H4 (cell line): ENCODE data around the gene NKAIN4. TPM values are rescaled to one million over a fixed set of nuclear protein-coding genes. Genes with fewer than 3 reads are reported as not detected.
A peak's percentile ranks its signal among the peaks of the same experiment; 100 is the strongest.

Source experiments
- DNase-seq: peaks from one replicate; pipeline ENCODE4 v3.0.0-alpha.2; 2015; ENCODE audit warnings: low spot score
- total RNA-seq: library from RNA; depleted of rRNA; stranded (reverse); fragments of >200 nt; shearing (Covaris generic); gene quantifications from 2 replicates; pipeline ENCODE4 v1.2.3, GENCODE V29; 2014

NKAIN4 gene
- total RNA-seq, 1 experiment from 2014 or later, result not detected

DNA sequence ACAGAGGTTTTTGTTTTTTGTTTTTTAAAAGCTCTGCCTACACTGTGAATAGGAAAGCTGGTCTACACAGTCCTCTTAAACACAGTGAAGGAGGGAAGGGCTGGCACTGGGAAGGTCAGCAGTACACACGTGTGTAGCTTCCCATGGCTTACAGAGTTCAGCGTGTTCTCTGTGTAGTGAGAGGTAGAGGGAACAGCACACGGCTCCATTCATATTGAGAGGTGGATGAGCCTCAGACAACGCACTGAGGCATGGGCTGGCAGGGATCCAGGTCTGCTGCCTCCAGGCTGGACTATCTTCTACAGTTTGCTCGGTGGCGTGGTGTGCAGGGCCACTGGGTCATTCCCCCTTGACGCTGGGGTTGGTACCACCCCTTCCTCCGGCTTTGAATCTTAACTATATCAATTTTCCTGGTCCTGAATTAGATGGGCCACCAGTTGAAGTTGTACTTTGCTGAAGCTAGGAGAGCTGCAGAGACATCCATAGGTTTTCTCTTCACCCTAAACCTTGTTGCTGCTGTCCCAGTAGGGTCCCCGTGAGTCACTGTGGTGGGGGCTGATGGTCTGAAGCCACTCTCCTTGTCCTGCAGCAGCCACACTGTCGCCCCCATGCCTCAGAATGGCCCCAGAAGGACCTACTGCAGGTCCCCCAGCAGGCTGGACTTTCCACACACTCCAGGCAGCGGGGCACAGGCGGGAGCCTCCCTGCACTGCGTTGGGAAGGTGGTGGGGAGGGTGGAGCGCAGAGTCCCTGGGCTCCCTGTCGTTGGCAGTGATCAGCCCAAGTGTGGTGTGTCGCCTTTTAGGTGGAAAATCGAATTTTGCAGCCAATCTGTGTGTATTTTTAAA is 20.3 kb upstream of the NKAIN4 start:
- no peak for DNase-seq

DNA sequence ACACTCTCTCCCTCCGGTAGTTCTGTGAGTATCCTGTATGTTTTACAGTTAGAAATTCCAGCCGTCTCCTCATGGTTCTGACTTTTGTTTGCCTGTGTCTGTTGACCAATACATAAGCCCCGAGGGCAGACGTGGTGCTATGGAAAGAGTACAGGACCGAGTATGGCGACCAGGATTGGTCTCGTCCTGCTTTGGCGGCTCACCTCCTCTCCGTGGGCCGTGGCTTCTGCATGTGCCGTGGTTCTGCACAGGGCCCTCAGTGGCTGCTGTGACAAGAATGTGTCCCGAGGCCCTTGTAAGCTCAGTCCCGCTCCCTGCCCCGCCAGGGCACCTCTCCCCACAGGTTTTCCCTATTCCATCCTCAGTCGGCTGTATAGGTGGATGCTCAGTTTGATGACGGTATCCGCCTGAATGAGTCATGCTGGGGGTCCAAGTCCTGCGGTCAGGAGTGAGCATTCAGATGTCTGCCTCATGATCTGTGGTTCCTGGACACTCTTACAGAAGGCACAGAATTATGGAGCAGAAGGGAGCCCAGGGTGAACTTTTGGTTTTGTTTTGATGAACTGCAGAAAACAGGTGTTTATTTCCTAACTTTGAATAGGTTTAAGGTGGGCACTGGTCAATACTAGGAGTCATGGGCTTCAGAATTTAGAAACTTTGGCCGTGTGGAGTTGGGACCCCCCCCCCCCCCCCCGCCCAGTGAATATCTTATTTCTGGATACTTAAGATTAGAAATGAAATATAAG is 19.5 kb upstream of the NKAIN4 start:
- DNase-seq, result peak; percentile 39

DNA sequence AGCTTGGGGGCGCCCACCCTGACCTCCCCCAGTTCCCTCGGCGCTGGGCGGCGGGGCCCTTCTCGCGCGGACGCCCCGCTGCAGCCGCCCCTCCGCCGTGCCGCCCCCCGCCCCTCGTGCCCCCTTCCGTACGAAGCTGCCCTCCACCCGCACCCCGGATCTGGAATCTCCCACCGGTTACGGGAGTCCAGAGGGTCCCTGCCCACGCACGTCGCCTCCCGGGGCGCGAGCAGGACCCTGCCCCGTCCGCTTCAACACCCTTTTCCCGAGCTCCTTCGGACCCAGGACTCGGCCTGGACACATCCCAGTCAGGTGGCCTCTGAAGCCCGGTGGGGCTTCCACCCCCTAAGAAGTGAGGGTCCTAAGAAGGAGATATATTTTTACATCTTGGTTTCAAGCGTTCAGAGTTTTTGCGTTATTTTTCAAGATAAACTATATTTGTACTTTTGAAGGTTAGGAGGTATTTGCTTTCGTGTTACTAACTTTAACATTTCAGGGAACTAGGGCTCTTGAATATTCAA is 18.9 kb upstream of the NKAIN4 start:
- no peak for DNase-seq

DNA sequence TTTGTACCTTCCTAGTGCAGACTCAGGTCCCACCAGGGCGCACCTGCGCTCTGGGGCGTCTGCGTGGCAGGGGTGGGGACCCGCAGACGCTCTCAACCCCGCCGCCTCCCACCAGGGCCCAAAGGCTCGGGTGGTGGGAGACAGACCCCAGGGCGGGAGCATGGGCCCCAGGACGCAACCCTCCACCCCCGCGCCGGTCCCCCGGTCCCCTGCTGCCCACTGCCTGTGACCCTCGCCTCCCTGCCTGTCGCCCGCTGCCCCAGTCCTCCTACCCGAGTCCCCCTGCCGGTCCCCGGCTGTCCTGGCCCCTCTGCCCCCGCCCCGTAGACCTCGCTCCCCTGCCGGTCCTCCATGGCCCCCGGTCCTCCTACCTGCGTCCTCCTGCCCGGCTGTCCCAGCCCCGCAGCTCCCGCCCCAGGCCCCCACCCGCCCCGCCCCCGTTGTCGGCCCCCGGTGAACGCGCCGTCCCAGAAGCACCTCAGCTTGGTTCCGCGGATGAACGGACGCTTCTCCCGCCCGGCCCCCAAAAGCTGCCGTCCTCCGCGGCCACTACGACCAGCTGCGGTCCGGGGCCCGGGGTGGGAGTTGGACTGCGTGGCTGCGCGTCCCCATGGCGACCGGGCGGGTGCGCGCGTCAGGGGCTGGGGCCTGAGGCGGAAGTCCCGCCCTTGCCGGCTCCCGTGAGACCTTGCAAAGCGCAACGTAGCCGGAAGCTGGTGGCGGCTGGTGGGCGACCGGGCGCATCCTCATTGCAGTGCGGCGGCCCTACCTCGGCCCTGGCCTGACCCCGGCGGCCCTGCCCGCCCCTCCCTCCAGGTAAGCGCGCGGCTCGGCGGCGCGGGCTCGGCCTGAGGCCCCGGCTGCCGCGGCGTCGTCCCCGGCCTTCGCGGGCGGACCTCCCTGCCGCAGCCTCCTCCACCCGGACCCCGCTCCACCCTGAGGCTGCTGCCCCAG is 18.1 kb upstream of the NKAIN4 start, which contains the start of gene ARFGAP1:
Gene ARFGAP1 (plus strand): TSS at position 709 of the 954 bp plus-strand sequence. CDS start 2,768 bp downstream, outside the sequence.
- peak; percentile 81 for DNase-seq

DNA sequence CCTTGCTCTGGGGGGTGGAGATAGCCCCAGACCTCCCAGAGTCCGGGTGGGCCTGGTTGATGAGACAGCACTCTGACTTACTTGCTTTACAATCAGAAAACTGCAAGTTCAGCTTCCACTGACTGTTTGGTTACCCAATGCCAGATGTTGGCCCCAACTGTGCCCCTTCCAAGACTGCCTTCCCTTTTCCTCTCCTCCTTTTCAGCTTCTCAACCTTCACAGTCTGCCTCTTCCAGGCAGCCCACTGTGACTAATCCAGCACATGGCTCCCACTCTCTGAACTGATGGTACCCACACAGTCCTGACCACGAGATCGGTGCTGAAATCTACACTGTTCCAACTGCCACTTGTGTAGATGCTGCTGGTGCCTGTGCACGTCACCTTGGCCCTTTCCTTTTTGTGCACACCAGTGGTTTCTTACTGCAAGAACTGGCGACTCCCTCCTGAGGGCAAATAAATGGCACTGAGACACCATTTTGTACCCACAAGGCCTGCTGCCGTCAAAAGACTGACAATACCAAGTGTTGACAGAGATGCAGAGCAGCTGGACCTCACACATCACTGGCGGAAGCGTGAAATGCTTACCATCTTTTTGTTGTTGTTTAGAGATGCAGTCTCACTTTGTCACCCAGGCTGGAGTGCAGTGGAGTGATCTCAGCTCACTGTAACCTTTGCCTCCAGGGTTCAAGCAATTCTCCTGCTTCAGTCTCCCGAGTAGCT is 16.5 kb upstream of the NKAIN4 start:
- no peak for DNase-seq

DNA sequence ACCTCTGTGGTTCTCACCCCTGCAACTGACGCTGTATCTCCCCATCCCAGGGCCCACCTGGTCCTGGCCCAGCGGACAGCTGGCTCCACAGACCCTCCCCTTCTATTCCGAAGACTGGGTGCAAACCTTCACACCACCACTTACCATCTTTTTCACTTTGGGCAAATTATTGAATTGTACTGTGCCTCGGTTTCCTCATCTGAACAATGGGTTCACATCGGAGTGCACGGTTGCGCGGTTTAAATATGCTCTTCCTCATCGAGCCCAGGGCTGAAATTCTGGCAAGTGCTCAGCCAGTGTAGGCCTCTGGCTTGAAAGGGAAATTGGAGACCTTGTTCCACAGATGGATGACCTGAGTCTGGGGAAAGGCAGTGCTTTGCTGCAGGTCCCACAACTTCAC is 15.5 kb upstream of the NKAIN4 start:
- no peak for DNase-seq

DNA sequence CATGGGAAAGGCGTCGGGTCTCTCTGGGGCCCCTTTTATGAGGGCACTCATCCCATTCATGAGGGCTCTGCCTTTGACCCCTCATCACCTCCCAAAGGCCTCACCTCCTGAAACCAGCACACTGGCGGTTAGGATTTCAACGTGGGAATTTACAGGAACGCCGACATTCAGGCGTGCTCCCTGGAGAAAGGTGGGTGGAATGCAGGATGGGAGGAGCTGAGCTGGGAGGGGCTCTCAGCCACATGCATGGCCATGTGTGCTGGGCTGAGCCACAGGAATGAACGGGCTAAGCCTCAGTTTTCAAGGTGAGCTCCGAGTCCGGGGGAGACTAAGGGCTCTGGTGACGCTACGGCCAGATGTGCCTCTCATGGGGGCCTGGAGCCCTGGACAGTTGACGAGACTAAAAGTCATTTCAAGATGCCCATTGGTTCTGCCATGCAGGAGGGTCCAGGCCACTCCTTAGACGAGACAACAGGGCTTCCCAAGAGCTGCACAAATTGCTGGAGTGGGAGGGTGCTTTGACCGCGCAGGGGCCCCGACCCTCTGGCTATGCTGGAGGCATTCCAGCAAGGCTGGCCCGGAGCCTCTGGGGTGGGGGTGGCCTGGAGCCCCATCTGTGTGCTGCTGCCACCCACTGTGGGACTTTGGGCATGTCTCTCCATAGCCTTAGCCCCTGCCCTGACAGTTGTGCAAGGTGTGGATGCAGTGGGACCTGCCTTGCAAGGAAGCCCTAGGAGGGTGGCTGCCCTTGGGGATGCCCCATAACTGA is 14.6 kb upstream of the NKAIN4 start:
- no peak for DNase-seq

DNA sequence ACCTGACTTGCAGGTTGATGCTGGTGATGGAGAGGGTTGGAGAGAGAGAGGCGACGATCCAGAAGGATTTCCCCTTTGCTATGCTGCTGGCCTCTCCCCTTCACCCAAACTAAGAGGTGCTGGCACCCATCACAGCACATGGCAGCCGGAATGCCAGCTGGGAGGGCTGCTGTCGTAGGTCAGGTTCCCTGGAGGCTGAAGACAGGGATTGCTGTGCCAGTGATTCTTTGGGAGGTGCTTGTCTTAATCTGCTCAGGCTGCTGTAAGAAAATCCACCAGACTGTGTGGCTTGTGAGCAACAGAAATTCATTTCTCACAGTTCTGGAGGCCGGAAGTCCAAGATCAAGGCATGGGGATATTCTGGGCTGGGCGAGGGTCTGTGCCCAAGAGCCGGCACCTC is 14.0 kb upstream of the NKAIN4 start:
- no peak for DNase-seq

DNA sequence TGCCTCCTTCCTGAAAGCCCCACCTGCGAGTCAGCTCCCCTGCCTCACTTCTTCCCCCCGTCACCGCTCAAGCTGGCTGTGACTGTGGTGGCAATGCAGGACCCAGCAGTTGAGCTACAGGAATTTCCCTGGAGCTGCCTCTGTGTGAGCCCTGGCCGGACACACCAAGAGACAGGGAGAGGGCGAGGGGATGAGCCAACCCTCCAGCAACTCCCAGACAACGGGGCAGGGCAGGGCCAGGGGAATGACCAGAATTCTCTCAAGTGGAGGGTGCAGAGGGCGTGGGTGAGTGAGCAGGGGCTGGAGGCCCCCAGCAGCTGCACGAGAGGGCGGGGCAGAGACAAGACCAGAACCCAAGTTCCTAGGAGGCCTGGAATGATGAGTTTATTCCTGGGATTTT is 13.4 kb upstream of the NKAIN4 start:
- DNase-seq, result no peak

DNA sequence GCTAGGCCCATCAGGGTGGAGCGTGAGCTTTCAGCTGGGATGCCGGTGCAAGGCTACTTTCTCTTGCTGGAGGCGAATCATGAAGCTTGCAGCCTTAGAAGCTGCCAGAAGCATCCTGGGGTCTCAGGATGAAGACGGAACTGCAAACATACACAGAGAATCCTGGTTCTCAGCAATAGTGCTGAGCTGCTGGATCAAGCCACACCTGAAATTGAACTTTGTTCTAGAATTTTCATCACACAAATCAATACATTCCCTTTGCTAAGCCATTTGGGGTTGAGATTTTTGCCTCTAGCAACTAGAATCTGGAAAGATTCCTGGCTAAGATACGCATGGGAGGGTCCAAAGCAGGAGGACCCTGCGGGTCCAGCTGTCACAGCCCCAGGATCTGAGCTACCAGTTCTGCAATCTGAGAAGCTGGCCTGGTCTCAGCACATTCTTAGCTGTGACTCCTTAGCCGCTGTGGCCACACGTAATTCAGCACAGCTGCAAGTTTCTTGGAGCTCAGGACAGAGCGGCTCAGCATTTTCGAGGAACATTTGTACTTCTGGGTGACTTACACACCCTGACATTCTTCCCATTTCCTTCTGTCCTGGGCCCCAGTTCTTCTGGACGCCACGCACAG is 11.7 kb upstream of the NKAIN4 start:
- DNase-seq, result no peak

DNA sequence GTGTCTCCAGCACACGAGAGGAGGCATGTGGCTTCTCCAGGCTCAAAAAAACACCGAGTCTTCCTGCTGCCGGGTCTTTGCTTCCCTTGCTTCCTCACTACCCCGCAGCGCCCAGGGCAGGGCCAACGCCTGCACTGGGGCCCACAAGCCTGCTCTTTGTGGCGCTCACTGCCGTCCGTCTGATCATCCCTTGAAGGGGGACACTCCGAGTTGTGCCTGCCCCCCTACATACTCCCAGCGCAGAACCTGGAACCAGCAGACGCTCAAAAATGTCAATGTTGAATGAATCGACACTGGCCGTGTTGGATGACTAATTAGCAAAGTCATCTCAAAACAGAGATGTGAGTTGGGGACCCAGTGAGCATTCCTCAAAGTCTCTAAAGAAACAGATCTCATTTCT is 10.3 kb upstream of the NKAIN4 start:
- no peak for DNase-seq

DNA sequence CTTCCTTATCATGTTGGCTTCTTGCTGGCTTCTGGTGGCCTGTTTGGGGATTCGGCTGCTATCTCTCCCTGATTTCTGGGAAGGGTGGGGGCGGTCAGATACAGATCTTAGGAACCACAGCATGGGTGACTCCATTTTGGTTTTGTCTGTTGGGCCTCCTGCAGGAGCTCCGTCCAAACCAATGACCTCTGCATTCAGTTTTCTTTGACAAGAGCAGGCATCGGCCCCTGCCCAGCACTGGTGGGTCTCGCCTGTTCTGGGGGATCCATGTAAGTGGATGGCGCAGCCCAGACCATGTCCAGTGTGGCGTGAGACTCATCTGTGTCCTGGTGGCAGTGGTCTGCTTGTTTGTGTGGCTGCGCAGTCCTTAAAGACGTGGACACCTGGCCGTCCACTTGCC is 9.7 kb upstream of the NKAIN4 start:
- no peak for DNase-seq

DNA sequence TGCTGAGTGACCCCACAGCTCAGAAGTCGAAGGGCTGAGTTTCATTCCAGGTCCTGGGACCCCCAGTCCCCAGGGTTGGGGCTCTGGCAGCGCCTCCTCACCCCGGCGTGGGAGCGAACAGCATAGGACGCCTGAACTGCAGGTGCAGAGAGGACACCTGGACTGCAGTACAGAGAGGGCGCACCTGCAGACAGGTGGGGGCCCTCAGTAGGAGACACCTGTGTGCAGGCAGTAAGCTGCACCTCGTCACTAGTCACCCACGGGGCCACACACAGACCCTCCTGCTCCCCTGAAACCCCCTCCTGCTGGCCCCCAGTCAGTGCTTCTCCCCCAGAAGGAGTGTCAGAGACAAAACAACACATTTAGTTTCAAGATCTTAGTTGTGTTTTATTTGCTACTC is 8.6 kb upstream of the NKAIN4 start:
- DNase-seq, result no peak

DNA sequence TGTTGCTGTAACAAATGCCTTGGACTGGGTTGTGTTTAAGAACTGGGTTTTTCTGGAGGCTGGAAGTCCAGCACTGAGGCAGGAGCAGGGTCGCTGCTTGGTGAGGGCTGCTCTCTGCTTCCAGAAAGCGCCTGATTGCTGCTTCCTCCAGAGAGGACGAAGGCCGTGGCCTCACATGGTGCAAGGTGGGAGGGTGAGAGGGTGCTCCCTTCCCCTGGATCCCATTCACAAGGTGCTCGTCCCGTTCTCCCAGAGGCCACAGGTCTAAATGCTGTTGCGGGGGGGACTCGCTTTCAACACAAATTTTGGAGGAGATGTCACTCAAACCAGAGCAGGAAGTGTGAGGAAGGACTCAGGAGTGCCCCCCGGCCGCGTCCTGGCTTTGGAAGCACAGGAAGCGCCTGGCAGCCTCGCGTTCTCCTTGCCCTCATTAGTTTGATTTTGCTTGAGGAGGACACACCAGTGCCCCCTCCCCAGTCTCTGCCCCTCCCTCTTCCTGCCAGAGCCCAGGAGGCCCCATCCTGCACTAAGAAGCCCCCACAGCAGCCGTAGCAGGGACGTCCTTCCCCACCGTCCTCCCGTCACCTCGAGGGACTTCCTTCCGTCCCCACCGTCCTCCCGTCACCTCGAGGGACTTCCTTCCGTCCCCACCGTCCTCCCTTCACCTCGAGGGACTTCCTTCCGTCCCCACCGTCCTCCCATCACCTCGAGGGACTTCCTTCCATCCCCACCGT is 7.7 kb upstream of the NKAIN4 start:
- no peak for DNase-seq

DNA sequence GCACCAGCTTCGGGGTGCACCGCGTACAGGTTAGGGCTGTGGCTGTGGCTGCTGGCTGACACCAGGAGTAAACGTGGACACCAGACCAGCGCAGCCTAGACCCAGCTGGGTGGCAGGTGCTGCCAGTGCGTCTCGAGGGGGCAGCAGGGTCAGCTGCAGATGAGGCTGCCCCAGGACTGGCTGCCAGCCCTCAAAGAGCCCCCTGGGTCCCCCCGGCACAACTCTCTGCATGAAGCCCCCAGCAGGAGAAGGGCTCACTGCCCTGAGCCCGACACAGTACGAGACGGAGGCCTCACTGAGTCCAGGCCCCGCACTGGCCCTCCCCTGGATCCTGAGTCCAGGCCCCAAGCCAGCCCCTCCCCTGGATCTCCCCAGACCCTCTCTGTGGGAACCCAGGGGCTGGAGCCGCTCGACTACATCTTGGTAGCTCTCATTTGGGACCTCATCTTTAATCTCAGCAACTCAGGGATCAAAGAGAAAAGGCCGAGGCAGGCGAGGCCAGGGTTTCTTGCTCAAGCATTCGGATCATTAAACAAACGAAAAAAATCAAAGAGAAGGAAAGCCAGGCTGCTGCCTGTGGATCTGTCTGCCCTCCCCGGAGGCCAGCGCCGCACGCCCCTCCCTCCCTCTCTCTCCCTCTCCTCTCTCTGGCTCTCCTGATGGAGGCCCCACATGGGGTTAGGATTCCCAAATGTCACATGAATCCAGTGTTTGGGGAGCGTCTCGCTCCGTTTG is 7.0 kb upstream of the NKAIN4 start:
- no peak for DNase-seq

DNA sequence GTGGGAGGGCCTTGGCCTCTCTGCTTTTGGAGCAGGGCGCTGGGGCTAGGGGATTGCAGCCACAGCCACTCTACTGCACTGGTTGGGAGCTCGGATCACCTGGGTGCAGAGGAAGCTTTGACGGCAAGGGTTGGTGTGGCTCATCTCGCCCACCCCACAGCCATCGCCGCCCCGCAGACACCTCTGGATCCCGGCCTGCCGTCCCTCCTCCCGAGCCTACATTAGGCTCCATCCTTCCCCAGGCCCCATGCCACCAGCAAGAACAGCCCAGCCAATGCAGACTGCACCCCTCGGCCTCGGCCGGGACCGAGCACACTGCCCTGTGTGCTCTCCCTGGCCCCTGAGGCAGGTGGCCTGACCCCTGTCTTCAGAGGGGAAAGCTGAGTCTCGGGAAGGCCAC is 6.3 kb upstream of the NKAIN4 start:
- DNase-seq, result no peak

DNA sequence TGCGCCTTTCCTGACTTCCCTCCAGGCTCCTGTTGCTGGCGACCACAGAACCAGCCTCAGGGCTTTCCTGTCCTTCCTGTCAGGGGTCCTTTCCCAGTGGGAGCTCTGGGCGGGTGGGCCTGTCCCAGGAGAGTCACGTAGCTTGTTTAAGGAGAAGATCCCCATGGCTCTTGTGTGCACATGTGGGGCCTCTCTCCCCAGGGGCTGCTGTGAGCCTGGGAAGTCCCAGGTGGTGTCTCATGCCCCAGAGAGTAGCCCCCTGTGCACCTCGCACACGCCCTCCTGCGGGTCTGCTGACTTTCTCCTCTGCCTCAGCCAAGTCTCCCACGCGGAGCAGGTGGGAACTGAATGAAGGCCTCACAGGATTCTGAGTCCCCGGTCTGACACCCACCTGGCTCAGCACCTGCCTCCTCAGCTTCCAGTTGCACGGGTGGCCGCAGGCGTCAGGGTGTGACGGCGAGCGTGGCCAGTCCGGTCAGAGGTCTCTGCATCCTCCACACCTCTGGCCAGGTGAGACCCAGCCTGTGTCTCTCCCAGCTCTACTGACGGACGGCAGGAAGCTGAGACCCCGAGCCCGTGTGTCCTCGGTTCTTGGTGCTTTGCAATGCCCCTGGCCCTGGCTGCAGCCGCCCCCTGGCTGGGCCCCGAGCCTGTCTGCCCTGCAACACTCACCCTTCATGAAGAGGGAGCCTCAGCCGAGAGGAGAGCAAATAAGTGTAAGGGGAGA is 5.6 kb upstream of the NKAIN4 start:
- DNase-seq, result no peak

DNA sequence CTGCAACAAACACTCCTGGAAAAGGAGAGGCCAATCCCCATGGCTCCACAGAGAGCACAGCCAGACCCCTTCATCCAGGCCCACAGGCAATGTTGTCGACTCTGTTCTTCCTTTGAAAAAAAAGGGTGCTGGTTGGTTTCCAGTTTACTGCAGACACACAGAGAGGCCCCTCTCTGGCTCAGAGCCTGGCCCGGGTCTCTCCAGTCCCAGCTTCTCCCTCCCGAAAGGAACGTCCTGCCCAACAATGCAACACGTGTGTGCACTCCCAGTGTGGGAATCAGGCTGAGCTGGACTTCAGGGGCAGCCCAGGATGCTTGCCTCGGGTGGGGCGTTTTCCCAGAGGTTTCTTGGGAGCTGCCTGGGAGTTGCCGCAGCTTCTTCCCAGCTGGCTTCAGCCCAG is 4.5 kb upstream of the NKAIN4 start:
- no peak for DNase-seq
